GM18502 (cell line): Measurements from ENCODE around the gene TOR1AIP1.
"Not testable (repeated sequence)": the region's sequence is repeated elsewhere in the genome, so short reads cannot be mapped to it uniquely, and the experiment has no call there.

ENCODE experiments used
- ATAC-seq: cut with Tn5 transposase; IDR thresholded peaks from one replicate; pipeline ENCODE4 v1.9.1; 2021; ENCODE audit warnings: mild to moderate bottlenecking; ENCODE audit not compliant: unreplicated experiment, poor library complexity

Gene TOR1AIP1

DNA sequence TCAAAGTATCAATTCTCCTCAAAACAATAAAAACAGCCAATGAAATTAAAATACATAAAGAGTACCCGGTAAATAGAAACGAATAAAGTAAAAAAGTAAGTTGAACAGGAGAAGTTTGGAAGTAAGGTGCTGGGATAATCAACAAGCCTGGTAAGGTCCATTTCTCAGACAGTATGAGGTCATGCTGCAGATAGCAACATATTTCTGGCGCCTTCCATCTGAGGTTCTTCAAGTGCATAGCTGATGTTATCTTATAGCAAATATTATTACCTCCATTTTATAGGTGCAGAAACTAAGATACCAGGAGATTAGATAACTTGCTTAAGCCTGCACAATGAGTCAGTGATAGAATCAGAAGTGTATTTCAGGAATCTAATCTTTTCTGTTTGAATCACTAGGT, 48.8 kb downstream of the TOR1AIP1 start:
- ATAC-seq, result no peak

DNA sequence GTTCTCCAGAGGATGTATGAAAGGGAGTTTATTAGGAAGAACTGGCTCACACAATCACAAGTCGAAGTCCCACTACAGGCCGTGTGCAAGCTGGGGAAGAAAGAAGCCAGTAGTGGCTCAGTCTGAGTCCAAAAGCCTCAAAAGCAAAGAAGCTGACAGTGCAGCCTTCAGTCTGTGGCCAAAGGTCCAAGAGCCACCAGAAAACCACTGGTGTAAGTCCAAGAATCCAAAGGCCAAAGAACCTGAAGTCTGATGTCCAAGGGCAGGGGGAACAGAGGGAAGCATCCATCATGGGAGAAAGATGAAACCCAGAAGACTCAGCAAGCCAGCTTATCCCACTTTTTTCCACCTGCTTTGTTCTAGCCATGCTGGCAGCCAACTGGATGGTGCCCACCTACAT, 51.1 kb downstream of the TOR1AIP1 start:
- no peak for ATAC-seq

DNA sequence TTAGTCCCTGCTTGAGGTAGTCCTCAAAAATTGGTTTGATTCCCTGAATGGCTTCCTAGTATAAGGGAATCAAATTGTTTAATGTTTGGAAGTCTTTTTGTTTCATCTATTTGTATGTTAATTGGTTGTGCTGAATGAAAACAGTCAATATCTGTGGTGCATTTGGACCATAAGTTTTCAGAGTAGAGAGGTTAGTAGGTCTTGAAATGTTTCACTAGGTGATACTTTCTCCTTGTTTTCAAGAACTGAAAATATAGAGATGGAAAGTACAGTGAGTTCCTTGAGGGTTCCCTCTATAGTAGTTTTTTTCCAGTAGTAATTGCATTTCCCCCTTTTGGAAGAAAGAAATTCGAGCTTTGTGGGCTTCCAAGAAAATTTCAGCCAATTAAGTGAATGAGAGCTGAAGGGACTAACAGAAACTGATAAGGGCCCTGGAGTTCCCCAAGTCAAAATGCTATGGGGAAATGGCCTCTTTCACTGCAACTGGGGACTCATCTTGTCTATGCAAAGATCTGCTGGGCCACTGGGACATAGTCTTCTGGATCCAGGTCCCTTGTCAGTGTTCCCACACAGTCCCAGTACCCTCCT, 53.9 kb downstream of the TOR1AIP1 start:
- peak; percentile 73 for ATAC-seq

DNA sequence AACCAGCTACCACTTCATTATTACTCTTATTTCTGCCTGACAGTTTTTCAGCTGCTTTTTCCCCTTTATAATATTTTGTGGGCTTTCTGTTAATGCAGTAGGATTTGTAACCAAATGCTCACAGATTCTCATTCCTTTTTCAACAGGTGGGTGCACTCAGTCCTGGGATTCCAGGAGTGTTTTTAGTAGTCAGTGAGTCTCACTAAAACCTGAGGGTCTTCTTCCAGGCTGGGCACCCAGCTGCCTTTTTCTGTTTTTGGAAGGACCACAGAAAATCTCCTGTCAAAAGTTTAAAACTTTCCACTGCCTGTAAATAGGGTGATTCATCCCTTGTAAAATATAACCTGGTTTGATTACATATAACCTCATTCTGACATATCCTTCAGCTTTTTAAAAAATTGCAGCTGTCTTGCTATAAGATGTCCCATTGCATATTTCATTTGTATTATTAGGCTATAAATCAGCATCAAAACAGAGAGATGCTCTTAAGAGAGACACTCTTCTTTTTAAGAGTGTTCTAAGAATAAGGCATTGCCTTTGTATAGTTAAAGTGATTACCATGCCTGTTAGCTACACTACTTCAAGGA, 55.7 kb downstream of the TOR1AIP1 start:
- no peak for ATAC-seq

DNA sequence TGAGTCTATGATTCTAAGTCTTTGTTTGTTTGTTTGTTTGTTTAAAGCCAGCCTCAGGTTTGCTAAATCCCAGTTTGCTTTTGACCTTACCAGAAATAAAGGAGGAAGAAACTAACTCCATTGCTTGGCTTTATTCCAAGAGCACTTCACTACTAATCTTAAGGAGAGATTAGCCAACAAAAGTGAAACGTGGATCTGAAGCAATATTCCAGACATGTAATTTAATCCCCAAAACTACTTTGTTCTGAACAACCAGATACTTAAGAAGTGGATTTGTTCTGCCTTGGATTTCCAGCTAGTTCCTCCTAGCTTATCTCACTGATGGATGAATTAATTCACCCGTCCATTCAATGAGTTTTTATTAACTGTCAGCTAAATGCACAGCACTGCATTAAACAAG, 56.7 kb downstream of the TOR1AIP1 start:
- ATAC-seq, result no peak

DNA sequence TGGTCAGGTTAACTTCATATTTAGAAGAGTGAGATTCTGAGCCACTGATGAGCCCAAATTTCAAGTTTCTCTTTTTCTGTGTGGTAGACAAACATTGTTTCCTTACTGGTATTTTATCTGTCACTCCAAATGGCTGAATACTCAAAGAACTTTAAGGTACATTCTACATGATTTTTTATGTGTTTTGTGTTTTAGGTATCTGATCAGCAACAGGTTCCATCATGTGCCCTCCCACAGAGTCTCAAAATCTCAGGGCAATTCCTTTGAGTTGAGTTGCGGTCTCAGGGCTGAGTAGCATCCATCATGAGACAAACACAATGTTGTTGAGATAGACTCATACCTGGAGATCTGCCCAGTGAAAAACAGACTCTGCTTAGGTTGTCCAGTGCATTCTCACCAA, 57.9 kb downstream of the TOR1AIP1 start:
- no peak for ATAC-seq

DNA sequence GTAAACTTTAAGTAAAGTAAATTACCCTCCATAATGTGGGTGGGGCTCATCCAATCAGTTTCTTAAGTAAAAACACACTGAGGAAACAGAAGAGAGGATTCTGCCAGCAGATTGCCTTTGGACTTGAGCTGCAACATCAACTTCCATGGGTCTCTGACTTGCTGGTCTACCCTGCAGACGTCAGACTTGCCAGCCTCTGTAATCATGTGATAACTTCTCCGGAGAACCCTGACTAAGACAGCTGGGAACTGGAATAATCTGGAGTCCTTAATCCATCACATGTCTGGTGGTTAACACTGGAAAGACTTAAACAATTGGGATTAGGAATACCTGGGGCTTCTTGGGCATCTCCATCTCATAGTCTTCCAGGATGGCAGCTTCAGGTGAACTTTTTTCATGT, 59.4 kb downstream of the TOR1AIP1 start:
- no peak for ATAC-seq

DNA sequence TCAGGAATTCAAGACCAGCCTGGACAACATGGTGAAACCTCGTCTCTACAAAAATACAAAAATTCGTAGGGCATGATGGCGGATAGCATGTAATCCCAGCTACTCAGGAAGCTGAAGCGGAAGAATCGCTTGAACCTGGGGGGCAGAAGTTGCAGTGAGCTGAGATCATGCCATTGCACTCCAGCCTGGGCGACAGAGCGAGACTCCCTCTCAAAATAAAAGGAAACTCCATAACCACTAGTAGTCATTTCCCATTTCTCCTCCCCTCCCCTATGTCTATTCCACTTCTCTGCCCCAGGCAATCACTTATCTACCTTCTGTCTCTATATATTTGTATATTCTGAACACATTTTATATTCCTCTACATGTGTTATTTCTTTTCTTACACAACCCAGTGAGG, 68.6 kb downstream of the TOR1AIP1 start:
- no peak for ATAC-seq

DNA sequence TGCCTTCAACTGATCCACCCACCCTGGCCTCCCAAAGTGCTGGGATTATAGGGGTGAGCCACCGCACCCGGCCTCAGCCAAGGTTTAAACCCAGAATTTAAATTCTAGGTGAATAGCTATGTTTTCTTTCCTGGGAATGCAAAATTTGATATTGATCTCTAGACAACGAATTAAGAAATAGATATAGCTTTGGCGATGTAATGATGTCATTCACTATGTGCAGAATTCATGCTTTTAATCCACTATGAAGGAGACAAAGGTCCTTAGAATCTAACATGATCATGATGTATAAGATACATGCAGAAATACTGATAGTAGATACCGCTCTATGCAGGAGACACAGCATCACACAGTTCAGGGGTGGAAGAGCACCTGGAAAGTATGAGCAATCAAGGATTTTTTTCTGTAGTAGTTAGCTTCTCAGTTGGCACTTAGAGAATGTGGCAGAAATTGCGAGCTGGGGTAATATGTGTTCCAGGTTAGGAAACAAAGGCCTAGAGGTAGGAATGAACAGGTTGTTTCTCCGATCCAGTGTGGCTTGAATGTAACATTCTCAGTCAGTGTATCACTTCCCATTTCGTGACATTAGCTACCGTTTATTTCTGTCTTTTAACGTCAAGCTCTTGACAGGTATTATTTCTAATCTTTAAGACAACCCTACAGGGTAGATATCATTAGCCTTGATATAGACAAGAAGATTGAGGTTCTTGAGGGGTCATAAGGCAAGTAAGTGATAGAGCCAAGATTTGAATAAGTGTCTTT, 69.5 kb downstream of the TOR1AIP1 start:
- ATAC-seq, result no peak

DNA sequence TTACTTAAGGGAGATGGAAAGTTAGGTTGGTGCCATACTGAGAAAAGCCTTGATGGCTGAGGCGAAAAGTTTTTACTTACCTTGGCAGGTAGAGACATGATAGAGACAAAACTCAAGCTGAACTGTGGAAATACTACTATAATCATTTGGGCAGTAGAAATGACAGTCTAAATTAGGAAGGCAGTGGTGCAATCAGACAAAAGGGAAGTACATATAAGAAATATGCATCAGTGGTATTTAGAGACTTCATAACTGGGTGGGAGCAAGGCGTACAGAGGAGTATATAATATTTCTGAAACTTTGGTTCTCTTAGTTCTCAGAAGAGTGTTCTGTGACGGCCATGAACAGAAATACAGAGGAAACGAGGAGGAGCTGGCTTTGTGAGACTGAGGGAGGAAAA, 70.1 kb downstream of the TOR1AIP1 start:
- ATAC-seq, result no peak

DNA sequence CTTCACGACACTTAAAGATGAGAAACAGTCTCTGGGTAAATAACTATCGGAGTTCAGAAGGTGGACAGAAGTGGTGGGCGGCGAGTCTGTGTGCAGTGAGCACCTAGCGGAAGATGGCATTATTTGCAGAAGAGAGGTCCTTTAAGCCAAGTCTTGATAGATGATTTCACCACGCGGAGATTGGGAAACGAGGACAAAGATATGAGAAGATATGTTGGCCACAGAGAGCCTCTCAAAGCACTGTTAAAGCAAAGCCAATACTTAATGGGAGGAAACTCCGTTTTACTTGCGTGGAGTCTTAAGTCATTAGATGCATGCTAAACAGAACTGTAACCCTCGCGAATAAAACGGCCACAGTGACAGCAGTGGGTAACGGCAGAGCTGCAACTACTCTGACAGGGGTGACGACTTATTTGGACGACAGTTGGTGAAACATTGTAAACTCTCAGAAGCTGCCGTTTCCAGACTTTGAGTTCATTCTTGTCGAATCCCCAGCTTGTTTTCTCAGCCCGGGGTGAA, 71.9 kb downstream of the TOR1AIP1 start:
- ATAC-seq, result peak; percentile 30

DNA sequence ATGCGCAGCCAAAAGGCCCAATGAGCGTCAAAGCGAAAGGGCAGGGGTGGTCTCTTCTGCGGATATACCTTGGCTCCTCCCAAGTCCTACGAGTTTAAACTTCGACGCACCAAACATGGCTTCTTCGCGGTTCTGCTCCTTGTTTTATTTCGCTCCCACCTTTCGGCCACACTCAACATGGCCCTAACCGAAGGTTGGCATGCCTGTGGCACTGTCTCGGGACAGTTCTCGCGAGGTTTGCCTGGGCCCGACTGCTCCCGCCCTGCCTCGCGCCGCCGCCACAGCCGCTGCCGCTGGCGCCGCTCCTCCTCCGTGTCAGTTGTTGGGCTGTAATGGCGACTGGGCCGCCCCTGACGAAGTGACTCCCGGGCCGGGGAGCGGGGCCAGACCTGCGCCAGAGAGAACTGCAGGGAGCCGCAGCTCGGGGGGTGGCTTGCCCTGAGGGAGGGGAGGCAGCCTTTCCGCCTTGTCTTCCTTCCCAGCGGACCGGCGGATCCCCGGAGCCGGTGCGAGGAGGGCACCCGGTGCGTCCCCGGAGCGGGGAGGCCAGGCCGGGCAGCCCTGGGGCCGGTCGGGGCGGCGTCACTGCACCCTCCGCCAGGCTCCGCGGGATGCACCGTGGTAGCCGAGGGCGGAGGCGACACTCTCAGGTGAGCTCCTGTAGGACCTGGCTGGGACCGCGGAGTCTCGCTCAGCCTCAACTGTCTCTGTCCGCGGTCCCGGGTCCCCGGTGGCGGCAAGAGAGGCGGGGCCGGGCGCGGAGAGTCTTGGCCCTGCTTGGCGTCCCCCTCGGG, 72.6 kb downstream of the TOR1AIP1 start, which contains the start of gene CEP350:
Gene CEP350 (plus strand): TSS at position 318 of the 794 bp plus-strand sequence. CDS start 31,372 bp downstream, outside the sequence.
- peak; percentile 91 for ATAC-seq

DNA sequence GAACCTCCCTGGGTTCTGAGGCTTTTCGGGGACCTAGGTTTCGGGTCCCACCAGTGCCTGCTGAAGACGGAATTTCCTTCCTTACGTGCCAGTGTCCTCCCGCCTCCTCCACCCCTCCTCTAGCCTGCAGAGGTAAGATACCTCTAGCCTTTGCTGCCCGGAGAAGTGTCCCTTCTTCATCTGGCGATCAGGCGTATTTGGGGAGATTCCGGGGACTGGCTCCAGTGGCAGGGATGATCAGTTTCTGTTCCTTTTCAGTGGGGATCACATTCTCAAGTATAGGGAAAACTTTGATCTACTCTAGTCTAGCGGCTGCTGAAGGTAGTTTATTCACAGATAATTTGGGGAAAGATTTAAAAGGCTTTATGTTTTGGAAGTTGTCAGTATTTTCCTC, 73.2 kb downstream of the TOR1AIP1 start:
- no peak for ATAC-seq

DNA sequence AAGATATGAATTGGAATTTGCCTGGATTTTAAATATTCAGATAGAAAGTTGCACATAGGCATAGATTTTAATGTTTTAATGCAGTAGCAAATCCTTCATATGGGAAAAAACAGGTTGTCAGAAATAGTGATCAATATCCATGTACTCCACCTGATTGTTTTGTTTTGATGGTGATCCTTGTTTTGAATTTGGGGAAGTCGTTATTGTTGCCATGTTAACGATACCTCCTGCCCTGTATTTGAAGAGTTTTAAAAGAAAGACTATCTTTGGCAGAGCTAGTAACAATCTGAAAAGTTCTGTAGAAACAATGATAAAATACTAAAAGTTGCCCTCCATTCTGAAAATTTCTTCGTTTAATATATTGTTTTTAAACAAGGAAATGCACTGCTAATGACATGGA, 73.6 kb downstream of the TOR1AIP1 start:
- no peak for ATAC-seq

DNA sequence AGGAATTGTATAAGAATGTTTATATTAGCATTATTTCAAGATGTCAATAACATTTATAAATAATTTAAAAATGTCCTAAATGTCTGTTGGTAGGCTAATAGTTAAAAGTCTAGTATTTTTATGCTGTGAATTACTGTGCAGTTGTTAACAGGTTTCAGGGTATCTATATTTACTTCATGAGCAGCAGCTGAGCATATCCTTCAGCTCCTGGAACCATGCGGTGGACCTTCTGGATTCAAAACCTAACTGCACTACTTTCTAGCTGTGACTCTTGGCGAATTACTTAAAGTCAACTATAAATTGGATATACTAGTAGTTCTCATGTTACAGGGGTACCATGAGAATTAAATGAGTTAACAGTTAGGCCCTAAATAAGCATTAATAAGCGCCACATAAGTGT, 76.3 kb downstream of the TOR1AIP1 start:
- no peak for ATAC-seq

DNA sequence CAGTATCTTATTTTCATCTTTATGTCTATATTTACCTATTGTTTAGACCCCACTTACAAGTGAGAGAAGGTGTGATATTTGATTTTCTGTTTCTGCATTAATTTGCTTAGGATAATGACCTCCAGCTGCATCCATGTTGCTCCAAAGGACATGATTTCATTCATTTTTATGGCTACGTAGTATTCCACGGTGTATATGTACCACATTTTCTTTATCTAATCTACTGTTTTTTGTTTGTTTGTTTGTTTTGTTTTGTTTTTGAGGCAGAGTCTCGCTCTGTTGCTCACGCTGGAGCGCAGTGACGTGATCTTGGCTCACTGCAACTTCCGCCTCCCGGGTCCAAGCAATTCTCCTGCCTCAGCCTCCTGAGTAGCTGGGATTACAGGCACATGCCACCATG, 80.1 kb downstream of the TOR1AIP1 start:
- not testable (repeated sequence) for ATAC-seq

DNA sequence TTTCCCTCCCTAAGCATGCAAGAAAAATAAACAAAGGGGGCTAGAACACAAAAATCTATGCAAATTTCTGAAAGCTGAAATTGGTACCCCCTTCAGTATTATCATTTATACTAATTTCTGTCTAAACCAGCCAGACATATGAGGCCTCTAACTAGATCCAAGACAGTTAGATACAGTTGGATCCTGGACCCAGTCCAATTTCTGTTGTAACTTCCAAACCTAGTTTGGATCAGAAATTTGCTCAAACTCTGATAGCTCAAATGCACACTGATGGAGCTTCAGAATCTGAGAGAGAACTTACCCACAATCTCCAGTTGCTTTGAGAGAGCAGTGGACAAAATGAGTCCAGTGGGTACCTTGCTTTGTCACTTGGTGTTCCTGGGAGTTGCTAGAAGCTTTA, 84.5 kb downstream of the TOR1AIP1 start:
- ATAC-seq, result no peak

DNA sequence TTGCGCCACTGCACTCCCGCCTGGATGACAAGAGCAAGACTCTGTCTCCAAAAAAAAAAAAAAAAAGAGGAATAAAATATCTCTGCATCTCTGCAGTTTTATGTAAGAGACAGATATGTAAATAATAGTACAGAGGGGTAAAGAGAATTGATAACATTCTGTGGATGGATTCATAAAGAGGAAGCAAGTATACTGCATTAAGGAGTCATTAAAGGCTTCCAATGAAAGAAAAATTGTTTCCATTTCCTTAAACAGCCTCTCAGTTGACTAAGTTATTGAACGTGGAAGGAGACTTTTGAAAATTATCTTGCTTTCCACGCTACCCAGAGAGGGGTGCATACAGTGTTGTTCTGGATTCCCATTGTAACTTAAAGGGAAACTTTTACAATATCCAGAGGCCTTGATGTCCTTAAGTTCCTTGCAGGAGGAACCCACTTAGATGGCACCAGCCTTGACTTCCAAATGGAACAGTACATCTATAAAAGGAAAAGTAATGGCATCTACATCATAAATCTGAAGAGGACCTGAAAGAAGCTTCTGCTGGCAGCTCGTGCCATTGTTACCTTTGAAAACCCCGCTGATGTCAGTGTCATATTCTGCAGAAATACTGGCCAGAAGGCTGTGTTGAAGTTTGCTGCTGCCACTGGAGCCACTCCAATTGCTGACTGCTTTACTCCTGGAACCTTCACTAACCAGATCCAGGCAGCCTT, 86.4 kb downstream of the TOR1AIP1 start:
- ATAC-seq, result no peak

DNA sequence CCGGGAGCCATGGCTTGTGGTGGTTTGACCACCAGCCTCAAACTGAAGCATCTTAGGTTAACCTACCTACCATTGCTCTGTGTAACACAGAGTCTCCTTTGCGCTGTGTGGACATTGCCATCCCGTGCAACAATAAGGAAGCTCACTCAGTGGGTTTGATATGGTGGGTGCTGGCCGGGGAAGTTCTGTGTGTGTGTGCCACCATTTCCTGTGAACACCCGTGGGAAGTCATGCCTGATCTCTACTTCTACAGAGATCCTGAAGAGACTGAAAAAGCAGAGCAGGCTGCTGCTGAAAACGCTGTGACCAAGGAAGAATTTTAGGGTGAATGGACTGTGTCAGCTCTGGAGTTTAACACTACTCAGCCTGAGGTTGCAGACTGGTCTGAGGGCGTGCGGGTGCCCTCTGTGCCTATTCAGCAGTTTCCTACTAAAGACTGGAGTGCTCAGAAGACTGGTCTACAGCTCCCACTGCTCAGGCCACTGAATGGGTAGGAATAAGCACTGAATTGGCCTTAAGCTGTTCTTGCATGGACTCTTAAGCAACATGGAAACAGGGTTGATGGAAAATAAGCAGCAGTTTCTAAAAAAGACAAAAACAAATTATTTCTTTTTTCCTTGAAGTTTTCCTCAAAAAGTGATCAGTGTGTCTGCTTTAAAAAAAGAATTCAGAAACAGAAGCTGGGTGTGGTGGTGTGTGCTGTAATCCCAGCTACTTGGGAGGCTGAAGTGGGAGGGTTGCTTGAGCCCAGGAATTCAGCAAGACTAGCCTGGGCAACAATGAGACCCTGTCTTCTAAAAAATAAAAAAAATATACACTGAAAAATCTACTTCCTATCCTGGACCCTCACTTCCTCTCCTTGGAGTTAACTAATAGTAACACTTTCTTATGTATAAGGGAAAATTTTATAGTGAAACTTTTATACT, 87.2 kb downstream of the TOR1AIP1 start:
- ATAC-seq, result no peak
